Superior temporal gyrus (tissue), 1 donor: ENCODE measurements around the gene OMA1.
"Not testable (repeated sequence)": the region's sequence is repeated elsewhere in the genome, so short reads cannot be mapped to it uniquely, and the experiment has no call there.

Source experiments
- DNase-seq: peaks from one replicate; pipeline ENCODE4 v3.0.0-alpha.2; 2016; ENCODE audit errors: extremely low spot score

Gene OMA1

DNA sequence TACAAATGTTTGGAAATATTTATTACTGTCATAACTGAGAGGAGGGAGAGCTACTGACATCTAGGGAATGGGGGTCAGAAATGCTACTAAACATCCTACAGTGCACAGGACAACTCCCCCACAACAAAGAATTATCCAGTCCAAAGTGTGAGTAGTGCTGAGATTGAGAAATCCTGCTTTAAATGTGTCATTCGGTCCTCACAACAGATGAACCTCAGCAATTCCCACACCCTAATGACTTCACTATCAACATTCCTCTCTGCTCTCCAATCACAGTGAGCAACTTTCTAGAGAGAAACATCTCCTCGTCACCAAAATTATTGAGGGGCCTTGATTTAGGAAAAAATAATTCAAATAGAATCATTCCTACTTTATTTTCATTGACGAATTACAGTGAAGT, 18.0 kb downstream of the OMA1 start:
- DNase-seq: no peak

DNA sequence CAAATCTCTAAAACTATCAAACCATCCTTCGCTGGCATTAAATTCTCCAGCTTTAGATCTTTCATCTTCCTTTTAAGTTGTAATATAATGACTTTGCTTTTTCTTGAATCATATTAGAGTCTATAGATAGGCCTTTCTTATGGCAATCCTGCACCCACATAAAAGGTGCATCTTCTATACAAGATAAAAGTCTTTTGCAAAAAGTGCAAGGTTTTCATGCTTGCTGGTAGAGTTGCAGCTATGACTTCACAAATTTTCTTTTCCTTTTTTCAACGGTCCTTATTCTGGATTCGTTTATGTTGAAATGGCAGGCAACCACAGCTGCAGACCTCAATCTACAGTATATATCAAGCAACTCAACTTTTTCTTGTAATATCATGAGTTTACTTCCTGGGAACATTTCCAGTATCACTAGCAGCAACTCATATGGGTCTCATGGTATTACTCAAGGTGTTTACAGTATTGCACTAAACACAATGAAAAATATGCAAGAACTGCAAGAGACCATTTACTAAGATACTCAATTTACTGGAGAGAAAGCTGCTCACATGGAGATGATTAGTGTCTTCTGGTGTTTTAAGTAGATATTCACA, 22.1 kb downstream of the OMA1 start:
- no peak for DNase-seq

DNA sequence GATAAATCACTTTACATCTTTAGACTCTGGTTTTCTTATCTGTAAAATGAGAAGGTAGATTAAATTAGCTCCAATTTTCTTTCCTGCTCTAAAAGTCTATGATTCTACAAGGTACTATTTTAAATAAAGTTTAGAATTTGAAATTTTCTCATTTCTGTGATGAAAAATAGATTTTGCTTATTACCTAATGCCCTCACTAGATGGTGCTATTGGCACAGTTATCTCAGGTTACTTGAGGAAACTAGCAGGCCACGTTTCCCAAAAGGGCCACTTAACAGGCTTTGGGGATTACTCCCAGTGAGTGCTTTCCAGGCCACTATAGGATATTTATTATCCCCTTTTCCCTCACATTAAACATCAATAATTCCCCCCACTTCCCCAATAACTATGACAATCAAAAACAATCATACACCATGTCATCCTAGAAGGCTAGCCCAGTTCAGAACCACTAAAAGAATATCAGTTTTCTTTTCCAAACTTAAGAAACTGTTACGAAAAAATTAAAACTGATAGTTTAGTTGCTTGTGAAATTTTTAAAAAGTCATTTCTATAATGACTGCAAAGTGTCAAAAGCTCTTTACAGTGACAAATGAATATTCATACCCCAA, 30.6 kb downstream of the OMA1 start:
- DNase-seq: peak; percentile 90

- no peak for DNase-seq
These were observed 32.6 kb downstream of the OMA1 start for GRCh38 chr1:58513956-58514355.

DNA sequence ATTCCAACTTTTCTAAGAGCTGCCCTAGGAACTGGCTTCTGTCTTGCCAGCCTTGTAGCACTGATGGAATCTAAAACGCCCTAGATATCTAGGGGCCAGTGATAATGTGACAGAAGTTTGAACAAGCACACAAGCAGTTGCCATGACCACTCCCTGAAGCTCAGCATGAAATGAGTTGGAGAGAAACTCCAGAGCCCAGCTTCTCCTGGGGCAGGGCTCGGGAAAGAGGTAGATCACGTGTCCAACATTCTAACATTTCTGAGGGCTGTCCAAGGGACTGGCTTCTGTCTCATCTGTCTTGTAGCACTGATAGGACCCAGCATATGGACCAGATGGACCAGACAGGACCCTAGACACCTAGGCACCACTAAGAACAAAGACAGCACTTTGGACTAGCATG, 37.9 kb downstream of the OMA1 start:
- DNase-seq: no peak

DNA sequence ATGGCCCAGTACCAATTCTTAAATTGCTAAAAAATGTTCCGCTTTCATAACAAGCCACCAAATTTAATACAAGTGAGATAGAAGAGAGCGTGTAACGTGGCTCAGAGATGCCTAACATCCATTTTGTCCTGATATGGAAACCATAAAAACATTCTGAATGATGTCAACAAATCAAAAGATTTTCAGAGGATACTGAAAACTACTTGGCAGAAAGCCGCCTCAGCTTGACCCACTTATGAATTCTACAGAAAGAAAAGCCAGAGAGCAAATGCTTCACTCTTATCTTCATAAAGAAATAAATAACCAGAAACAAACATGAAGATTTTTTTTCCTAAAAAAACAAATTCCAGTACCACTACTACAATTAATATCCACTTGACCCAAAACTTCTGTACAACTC, 41.2 kb downstream of the OMA1 start:
- no peak for DNase-seq

DNA sequence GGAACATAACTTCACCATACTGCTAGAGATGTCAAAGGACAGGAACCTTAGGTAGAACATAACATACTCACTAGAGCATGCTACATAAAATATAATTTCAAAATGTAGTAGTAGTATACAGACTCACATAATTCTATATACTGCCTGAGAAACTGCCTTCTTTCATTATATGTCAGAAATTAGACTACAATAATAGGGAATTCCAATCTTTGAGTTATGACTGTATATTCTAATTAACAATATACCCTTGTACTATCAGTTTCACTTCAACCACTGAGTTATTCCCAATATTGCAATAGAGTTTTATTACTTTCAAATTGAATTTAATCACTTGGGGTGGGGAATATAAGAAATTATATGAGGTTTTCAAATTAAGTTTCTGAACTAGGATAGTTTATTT, 44.0 kb downstream of the OMA1 start:
- DNase-seq: no peak

GRCh38 chr1:58500043-58500442, 46.5 kb downstream of the OMA1 start:
- no peak for DNase-seq

- no peak for DNase-seq
These were observed 49.0 kb downstream of the OMA1 start for GRCh38 chr1:58497499-58497898.

GRCh38 chr1:58496042-58496441, 50.5 kb downstream of the OMA1 start:
- DNase-seq: no peak

DNA sequence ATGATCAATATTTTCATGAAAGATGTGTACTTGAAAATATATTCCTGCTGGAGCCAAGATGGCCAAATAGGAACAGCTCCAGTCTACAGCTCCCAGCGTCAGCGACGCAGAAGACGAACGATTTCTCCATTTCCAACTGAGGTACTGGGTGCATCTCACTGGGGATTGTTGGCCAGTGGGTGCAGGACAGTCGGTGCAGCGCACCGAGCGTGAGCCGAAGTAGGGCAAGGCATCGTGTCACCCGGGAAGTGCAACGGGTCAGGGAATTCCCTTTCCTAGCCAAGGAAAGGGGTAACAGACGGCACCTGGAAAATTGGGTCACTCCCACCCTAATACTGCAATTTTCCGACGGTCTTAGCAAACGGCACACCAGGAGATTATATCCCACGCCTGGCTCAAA, 57.6 kb downstream of the OMA1 start:
- DNase-seq: not testable (repeated sequence)

- DNase-seq: no peak
These were observed 59.5 kb downstream of the OMA1 start for GRCh38 chr1:58487002-58487401.

DNA sequence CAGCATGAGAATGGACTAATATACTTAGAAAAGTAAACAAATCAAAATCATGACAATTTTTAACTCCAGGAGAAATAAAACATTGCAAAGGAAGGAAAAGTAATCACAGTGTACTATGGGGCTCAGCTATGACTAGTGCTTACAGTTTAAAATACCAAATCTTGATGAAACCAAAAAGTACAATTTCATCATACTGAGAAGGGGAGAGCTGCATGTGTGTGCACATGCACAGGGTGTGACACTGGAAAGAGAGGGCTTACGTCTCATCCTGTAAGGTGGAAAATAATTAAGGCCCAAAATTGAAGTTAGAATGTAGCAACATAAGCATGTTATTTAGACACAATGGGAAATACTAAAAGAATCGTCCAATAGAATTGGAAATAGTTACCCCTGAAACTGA, 64.6 kb downstream of the OMA1 start:
- no peak for DNase-seq

DNA sequence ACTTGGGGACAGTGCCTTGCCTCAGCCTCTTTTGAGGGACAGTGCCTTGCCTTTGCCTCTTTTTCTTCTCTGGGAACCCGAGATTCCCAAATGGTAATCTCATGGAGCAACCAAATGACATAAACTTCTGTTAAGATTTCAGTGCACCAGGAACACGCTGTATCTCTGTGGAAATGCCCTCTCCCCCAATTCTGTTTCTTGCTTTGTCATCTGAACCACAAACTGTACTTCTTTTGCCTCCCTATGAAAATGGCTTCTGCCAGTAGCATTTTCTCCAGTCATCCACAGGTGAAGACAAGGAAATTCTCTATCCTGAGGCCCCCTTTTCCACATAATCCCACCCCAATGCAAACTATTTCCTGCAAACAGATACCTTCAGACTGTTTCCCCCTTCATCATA, 66.3 kb downstream of the OMA1 start:
- DNase-seq: no peak

DNA sequence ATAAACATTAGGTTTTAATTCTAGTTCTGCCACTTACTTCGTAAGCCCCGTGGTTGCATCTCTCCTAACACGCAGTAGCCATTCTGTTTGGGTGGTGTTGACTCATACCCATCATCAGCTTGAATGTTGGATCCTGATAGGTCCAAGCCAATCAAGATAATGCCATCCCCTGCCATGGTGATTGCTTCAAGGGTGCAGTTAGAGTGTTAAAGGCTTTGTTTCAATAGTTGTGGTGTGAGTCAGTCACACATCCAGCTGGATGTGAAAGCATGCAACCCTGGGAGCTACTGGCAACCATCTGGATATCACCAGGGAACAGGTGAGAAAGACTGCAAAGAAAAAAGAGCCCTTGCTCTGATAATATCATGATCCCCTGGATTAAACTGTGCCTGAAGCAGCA, 69.1 kb downstream of the OMA1 start:
- no peak for DNase-seq

DNA sequence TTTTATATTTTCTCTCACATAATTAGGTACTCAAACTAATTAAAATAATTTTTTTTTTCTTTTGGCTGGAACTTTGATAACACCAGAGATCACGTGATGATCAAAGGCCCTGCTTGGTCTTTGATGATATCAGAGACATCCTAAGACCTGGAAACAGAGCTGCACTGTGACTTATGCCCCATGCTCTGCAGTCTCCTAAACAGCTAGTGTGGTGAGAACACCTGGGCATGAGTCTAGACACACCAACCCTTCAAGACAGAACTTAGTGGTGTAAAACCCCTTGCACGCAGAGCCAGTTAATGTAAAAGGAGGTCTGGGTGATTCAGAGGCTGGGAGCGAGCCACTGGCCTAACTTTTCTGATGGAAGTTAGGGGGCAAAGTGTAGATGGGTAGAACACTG, 70.3 kb downstream of the OMA1 start:
- no peak for DNase-seq

DNA sequence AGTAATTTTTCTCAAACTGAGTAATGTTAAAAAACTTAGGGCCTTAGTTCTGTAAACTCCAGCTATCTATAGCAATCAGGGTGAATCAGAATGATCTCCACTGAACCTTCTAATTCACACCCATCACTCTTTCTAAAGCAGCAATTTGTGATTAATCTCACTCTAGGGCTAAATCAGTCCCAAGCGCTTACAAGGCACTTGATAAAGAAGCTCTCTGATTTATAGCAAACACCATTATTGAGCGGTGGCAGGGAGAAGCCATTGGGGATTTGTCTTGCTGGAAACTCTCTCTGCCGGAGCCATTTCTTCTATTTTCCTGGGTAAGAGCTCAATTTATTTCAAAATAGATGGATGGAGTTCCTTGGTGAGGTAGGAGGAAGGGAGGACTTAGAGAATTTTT, 77.0 kb downstream of the OMA1 start:
- DNase-seq: no peak

GRCh38 chr1:58469016-58469415, 77.5 kb downstream of the OMA1 start:
- no peak for DNase-seq

DNA sequence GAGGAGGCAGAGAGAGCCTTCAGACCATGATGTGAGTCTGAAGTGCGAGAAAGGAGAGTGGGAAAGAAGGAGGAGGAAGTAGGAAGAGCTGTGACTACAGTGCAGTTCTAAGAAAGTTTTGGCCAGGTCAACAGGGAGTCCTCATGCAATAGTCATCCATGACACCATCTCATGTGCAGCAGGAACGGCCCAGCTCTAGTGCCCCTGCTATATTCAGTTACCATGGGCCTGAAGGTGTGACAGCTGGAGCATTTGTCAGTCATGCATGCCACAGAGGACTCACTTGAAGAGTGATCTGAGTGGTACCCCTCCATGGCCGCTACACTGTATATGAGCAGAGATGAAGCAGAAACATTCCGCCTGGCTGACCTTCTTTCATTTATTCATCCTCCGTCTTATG, 77.9 kb downstream of the OMA1 start:
- no peak for DNase-seq

DNA sequence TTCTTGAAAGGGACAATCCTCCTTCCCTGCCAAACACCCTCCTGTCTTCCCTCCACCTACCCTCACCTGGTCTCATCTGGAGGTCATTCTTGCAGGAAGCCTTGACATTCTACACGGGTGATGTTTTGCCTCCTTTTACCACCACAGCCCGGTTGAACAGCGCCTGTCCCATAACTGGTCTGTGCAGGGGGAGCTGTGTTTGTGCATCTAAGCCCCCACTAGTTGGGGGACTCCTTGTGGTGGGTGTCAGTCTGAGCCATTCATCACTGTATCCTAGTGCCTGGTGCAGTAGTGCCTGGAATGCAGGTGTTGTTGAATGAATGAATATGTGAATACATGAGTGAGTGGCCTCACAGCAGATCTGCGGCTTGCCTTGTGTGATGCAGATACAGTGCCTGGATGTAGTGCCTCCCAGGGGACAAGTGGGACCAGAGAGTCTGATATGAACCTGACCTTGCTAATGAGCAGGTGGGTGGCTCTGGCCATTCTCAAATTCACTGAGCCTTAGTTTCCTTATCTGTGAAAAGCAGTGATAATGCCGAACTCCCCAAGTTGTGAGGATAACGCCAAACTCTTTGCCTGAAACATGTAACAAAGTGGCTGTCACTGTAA, 79.8 kb downstream of the OMA1 start:
- DNase-seq: no peak

DNA sequence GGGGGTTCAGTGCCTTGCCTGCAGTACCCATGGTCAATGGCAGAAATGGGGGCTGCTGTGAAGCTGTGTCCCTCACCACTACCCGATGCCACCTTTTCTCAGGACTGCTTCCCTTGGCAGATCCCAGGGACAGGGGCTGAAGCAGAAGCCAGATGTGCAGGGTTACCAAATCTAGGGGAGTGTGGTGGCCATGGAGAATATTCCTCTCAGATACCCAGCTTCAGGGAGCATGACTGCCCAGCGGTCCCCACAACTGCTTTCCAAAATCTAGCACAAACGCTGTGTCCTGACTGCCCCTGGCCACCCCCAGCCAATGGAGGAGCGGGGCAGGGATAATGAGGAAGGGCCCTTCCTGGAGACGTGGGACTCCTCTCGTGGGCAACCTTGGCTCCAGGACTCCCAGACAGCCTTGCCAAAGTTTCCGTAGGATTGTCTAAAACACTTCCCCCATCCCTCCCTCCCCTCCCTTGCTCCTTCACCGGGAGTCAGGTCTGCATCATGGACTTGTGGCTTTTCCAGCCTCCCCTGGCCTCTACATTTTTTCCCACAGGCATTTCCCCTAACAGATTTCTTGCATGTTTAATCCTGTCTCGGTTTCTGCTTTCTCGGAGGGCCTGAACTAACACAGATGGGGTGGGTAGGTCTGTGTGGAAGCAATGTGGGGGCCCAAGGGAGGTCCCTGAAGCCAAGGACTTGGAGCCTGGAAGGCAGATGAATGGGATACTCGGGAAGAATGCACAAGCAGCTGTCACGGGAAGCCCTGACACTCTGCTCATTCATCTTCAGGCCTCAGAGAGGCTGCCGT, 80.5 kb downstream of the OMA1 start:
- DNase-seq: no peak

DNA sequence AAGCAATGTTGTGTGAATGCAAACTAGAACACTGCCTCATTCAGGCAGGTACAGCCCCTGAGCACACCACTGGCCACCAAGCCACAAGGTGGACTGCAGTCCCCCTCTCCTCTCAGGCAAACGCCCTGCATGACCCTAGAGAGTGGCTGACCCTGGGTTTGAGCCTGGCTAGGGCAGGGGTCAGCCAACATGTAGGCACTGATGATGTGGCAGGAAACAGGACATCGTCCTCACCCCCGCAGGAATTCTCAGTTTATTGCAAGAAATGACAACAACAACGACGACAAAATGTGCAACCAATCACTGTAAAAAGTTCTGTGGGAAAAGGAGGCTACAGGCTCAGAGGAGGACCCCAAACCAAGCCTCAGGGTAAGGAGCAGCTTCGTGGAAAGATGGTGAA, 81.3 kb downstream of the OMA1 start:
- DNase-seq: no peak

- DNase-seq: no peak
These were observed 86.1 kb downstream of the OMA1 start for GRCh38 chr1:58460469-58460868.
